Hematopoietic multipotent progenitor cell treated with erythropoietin and hydrocortisone succinate and interleukin-3 and kit ligand, for 4 days (in vitro differentiated cells): Measurements from ENCODE around the gene DSTN.

Experiments used
- DNase-seq: peaks from one replicate; pipeline ENCODE4 v3.0.0-alpha.2; 2015

DSTN gene

DNA sequence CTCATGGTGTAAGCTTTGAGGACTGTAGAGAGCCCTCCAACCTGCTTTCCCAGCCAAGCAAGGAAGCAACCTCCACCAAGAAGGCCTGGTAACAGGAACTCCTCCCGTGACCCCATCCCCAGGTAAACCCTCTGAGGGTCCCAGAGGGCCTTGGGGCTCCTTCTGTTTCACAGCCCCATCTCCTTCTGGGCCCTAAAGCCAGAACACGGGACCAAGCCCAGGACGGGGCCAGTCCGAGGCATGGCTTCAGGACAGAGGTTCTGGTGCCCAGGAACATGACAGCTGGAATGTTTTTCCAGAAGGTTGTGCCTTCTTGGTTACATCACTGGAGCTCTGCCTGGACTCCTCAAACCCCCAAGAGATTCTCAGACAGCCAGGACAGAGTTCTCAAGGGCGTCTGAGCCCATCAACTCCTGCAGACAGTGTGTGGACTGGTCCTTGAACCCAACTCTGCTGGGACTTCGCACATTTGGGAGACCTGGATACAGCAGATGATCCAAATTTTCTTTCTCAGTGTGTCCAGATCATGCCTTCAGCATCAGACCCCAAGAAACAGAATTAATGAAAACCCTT, 69.0 kb downstream of the DSTN start:
- DNase-seq: no peak

- no peak for DNase-seq
Measured at GRCh38 chr20:17640146-17640874, 70.4 kb downstream of the DSTN start.

- DNase-seq: no peak
Measured at GRCh38 chr20:17640875-17641378, 71.1 kb downstream of the DSTN start.

GRCh38 chr20:17641520-17641964, 71.7 kb downstream of the DSTN start:
- no peak for DNase-seq

DNA sequence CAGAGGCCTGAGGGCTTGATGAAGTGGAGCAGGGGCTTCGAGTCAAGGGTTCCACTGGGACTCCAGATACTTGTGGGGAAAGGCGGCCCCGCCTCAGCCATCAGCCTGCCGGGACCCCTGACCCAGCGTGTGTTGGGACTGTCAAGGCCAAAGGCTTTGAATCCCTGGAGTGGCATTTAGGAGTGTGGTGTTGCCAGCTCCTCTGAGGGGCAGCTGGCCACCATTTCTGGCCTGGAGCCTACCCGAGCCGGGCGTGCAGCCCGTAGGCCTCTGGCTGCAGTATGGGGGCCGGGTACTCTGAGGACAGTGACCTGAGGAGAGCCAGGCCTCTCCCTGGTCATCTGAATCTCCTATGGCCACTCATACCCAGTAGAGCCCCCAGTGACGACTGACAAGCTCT, 72.1 kb downstream of the DSTN start:
- DNase-seq: no peak

GRCh38 chr20:17642404-17643269, 72.8 kb downstream of the DSTN start:
- DNase-seq: no peak

DNA sequence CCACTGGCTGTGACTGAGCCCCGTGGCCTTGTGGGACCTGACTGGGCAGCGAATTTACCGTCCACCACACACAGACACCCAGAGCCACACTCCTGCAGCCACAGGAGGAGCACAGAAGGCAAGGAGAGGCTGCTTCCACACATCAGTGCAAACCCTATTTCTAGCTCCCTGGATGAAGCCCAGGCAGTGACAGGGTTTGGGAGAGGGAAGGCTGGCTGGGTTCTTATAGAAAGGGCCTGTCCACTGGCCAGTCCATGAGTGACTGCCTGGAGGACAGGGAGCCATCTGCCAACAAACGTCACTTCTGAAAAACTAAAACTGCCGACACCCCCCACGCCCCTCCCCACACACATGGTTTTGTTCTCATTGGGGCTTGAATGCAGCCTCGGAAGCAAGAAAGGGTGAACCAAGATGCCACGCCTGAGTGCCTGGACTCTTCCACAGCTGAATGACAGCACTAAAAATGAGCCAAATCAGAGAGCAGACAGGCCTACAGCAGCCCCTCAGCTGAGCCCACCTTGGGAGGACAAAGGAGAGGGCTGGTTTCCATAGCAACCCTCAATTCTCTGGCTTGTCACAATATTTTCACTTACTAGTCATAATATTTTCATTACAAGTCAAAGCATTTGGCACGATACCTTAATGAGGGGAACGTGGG, 73.8 kb downstream of the DSTN start:
- no peak for DNase-seq

DNA sequence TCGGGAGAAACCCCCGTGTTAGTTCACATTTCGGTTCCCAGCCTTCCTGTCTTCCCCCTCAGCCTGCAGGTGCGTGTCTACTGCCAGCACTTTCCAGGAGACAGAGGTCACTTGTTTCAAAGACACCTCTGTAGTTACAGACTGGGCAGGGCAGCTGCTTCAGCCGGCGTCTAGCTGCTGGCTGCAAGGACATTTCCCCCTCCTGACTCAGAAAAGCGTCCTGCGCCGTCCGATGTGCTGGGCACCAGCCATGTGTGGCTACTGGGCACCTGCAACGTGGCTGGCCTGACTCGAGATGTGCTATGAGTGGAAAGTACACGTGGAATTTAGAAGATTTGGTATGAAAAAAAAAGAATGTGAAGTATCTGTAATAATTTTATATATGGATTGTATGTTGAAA, 74.6 kb downstream of the DSTN start:
- DNase-seq: no peak

DNA sequence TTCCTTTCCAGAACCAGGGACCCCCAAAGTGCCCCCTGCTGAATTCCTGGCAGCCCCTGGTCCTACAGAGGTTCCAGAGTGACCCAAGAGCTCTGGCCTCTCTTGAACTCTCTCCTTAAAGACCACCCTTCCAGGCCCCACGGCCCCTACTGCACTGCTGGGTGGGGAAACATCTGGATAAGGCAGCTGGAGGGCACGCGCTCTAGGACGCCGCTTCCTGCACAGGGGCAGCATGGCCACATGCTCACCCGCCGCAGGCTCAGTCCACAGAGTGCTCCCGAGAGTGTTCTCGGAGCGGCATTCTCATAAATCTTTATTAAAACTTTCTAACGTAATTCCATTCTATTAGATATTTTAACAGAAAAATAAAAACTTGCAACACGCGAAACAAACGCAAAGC, 75.1 kb downstream of the DSTN start:
- no peak for DNase-seq

DNA sequence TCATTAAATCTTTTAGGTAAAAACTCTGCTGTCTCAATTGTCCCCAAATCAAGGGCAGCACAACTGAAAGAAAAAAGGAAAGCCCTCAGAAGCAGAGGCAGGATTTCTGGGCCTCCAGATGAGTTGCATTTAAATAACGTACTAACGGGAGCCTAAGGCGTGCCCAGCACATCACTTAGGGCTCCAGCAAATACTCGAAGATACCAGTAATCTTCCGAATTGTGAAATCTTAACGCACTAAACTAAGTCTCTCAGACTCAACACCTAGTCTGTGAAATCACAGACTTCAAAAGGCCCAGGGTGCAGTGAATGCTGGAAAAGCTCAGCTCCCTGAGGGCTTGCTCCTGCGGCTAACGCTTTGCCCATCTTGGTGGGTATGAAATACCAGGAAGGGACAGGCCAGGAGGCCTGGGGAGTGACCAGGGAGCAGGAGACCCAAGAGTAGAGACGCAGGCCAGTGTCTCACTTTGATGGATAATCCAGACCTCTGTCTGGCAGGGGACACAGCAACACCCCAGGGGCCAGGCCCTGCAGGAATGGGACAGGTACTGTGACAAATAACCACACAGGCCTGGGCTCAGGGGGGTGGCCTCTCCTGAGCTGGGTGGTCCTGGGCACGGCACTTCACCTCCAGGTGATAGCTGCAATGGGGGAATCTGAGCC, 75.8 kb downstream of the DSTN start:
- no peak for DNase-seq

DNA sequence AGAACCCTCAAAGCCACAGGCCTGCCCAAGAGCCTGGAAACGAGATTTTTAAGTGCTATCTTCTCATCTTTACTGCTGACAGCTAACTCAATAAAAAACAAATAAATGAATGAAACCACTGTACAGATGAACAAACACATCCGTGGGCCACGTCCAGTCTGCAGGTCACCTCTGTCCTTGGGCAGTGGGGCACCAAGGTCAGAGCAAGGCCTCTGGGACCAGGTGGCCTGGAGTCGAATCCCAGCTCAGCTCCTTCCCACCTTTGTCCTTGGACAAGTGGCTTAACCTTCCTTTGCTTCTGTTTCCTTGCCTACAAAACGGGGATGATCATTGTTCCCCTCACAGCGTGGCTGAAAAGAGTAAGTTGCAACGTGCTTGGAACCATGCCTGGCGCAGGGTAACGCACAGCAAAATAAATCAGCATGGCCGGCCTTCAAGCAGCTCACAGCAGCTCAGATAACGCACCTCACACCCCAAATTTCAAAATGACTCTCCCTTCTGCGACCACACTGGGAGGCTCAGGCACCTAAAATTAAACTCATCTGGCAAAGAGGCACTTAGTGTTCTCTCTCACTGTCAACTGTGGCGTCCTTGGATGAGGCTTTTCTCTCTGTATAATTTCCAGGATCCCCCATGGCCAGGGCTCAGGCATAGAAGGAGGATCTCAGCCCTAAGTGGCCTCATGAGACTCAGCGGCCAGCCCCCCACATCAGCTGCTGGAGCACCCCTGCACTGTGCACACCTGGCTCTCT, 76.5 kb downstream of the DSTN start:
- no peak for DNase-seq

GRCh38 chr20:17646961-17647301, 77.1 kb downstream of the DSTN start:
- DNase-seq: no peak

- DNase-seq: no peak
Measured at GRCh38 chr20:17647391-17648314, 77.8 kb downstream of the DSTN start.

GRCh38 chr20:17648315-17648646, 78.4 kb downstream of the DSTN start:
- DNase-seq: peak; percentile 80

DNA sequence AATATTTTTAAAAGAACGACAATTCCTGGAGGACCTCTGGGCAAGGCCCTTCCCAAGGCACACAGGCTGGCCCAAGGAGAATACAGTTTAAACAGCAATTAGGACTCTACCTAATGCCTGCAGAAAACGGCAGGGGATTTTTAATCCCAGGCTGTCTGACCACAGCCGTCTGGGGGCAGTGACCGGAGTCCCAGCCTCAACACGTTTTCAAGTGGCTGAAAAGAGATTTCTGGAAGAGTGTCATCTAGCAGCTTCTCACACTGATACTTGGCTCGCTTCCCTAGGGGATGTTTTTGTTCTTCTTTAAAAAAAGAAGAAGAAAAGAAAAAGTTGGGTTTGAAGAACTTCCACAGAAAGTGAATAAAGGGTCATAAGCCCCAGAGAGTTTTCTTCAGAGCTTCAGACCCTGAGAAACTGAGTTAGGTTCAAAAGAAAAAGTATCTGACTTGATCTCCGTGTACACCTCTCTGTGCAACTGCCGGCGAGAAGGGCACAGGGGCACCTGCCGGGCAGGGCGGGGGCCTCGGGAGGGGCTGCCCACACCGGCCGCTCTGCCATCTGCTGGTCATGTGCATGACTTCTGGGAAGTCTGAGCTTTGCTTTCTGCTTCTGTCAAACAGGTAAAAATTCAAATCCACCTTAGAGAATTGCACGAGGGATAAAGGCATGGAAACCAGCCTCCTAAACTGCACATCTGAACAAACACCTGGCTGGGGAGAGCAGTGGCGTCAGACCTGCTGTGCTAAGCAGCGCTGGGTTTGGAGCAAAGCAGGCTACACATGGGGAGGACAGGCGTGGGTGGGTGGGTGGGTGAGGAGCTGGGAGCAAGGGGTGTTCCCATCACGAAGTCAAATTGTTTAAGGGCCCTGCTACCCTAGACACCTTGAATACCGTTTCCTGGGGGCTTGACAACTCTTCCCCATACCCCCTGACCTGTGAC, 79.2 kb downstream of the DSTN start:
- peak; percentile 59 for DNase-seq

DNA sequence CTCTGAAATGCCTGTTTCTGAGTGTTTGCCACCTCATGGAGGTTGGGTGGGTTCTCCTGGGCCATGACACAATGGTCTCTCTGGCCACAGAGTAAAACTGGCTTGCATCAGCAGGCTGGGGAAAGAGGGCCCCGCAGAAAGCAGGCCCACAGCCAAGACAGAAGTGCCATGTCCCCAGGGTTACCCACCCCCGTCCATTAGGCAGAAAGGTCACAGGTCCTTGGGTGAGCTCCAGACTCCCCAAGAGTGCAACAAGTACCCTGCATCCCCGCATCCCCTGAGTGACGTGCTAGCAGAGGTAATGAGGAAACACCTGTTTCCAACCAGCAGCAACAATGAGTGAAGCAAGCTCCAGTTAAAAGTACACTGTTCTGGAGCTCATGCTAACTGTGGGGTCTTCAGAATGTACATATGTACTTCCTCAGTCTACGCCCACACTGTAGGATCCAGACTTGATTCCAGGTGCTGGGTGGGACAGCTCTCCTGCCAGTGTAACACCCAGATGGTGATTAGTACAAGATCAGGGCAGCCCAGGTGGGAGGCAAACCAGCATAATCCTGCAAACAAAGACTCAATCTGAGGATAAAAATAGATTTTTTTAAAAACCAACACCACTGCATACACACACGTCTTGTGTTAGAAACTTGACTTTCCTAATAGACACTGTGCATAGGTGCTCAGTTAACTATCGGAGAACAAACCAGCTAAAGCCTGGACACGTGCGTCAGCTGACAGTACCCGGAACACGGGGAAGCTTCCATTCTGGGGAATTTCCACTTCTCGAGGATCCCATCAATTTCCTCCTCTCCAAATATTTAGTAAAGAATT, 80.6 kb downstream of the DSTN start:
- DNase-seq: peak; percentile 62

DNA sequence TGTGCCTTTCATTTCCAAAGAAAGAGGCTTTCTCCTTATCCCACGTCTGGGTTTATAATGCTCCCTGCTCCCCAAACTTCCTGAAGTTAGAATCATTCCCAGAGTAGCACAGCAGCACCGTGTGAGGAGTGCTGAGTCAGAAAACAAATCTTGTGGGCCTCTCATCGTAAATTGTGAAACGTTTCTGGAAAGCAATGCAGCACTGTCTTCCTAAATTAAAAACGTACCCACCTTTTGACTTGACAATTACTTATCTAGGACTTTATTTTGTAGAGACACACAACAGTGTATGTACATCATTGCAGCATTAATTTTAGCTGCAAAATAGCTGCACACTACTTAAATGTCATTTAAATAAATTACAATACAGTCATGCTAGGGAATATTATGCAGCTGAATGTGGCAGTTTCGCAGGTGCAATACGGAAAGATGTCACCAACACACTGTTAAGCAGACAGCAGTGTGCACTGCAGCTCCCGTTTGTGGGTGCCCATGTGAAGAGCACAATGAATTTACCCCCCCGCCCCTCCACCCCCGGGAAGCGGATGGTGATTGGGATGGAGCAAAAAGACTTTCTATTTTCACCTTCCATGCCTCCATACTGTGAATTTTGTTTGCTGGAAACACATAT, 81.4 kb downstream of the DSTN start:
- no peak for DNase-seq

GRCh38 chr20:17651760-17652388, 82.0 kb downstream of the DSTN start:
- DNase-seq: no peak
